ENCODE measurements around the gene ALPG. TPM values are rescaled to one million over a fixed set of nuclear protein-coding genes. Genes with fewer than 3 reads are reported as not detected.
"Not testable (repeated sequence)": the region's sequence is repeated elsewhere in the genome, so short reads cannot be mapped to it uniquely, and the experiment has no call there.

Gene ALPG
- not detected for polyA plus RNA-seq (2012; ENCODE audit: insufficient read depth, insufficient read length, low read depth)

- H3K36me3 ChIP-seq, result no peaks in the 10 kb centered on the region
- no peak for TF ChIP-seq CTCF (IDR thresholded peaks at IDR 0.05; ENCODE audit: low read depth, low read length)
- H3K4me3 ChIP-seq (ENCODE audit: low read depth, low read length), result no peak within 1 kb of the TSS
- peaks cover 19% of the 10 kb centered on the region for H3K27me3 ChIP-seq
- H3K9me3 ChIP-seq, result no peaks in the 10 kb centered on the region
- no peaks in the 10 kb centered on the region for H3K4me1 ChIP-seq
- no peak for DNase-seq
Measured at GRCh38 chr2:232406556-232407310, at the start of gene ALPG. Gene ALPG (plus strand): TSS chr2:232406844. CDS start chr2:232406895, 51 bp downstream.

- no peak for TF ChIP-seq CTCF (IDR thresholded peaks at IDR 0.05; ENCODE audit: low read depth, low read length)
- Histone ChIP-seq H3K27me3 (no peaks in the 10 kb centered on the region; the same call in 1 of the 2 replicates), H3K36me3 (no peaks in the 10 kb centered on the region), H3K4me1 (no peaks in the 10 kb centered on the region), H3K9me3 (no peaks in the 10 kb centered on the region), H3K4me3 (ENCODE audit: low read depth, low read length) (no peak overlapping the region)
- no peak for DNase-seq
Measured at GRCh38 chr2:232361646-232362045, 45.0 kb upstream of the ALPG start.

- Histone ChIP-seq H3K36me3 (no peaks in the 10 kb centered on the region), H3K9me3 (no peaks in the 10 kb centered on the region), H3K27me3 (no peaks in the 10 kb centered on the region), H3K4me1 (no peaks in the 10 kb centered on the region), H3K4me3 (ENCODE audit: low read depth, low read length) (no peak overlapping the region)
- no peak for DNase-seq
- TF ChIP-seq CTCF (IDR thresholded peaks at IDR 0.05; ENCODE audit: low read depth, low read length), result no peak
Measured at GRCh38 chr2:232362174-232362900, 44.3 kb upstream of the ALPG start.

- H3K4me3 ChIP-seq (ENCODE audit: low read depth, low read length); H3K9me3 ChIP-seq; H3K36me3 ChIP-seq; DNase-seq; H3K4me1 ChIP-seq; H3K27me3 ChIP-seq: not testable (repeated sequence)
- TF ChIP-seq CTCF (IDR thresholded peaks at IDR 0.05; ENCODE audit: low read depth, low read length), result 0 out of 2 replicates have a peak, but pooled peaks have one; percentile 6
Measured at GRCh38 chr2:232363064-232363783, 43.4 kb upstream of the ALPG start.

GRCh38 chr2:232363784-232364615 lies 42.6 kb upstream of the ALPG start:
- TF ChIP-seq CTCF (IDR thresholded peaks at IDR 0.05; ENCODE audit: low read depth, low read length), result no peak
- no peaks in the 10 kb centered on the region for H3K9me3 ChIP-seq
- H3K27me3 ChIP-seq, result no peaks in the 10 kb centered on the region
- H3K4me3 ChIP-seq (ENCODE audit: low read depth, low read length), result no peak overlapping the region
- DNase-seq, result no peak
- no peaks in the 10 kb centered on the region for H3K4me1 ChIP-seq
- H3K36me3 ChIP-seq, result no peaks in the 10 kb centered on the region

GRCh38 chr2:232364806-232365594 lies 41.6 kb upstream of the ALPG start:
- H3K9me3 ChIP-seq; H3K36me3 ChIP-seq; H3K4me1 ChIP-seq; H3K27me3 ChIP-seq; H3K4me3 ChIP-seq (ENCODE audit: low read depth, low read length); DNase-seq: not testable (repeated sequence)
